ENCODE data around the gene SLC11A2.
"Not testable (repeated sequence)": the region's sequence is repeated elsewhere in the genome, so short reads cannot be mapped to it uniquely, and the experiment has no call there.

Gene SLC11A2

DNA sequence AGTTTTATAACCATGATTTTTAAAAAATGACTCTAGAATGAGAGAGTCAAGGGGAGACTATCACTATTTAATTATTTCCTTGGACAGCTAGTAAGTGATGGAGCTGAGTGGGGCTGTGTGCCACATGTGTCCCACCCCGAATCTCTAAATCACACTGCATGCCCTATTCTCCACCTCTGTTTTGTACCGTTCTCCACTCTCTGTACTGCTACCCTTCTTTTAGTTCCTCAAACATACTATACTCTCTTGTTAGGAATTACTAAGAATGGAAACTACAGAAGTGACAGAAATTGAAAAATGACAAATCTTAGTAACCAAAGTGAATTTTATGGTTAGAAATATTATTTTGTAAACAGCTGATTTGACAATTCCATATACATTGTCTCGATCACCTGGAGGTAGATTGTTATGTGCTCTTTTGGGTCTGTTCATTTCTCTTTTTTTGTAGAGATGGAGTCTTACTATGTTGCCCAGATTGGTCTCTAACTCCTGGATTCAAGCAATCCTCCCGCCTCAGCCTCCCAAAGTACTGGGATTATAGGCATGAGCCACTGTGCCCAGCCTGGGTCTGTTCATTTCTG is 35.9 kb downstream of the SLC11A2 start:
- no peak for DNase-seq (ENCODE audit: low read depth)

DNA sequence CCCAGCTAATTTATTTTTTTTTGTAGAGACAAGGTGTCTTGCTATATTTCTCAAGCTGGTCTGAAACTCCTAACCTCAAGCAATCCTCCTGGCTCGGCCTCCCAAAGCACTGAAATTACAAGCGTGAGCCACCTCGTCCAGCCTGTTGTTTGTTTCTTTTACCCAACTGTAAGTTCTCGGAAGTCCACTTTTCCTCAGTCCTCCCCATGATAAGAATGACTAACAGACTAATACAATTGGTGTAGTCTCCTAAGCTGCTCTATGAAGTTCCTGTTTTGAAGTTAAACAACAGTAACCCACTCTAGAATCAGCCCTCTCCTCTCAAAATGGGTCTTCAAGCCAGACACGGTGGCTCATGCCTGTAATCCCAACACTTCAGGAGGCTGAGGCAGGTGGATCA is 37.3 kb downstream of the SLC11A2 start:
- DNase-seq (ENCODE audit: low read depth) = no peak

DNA sequence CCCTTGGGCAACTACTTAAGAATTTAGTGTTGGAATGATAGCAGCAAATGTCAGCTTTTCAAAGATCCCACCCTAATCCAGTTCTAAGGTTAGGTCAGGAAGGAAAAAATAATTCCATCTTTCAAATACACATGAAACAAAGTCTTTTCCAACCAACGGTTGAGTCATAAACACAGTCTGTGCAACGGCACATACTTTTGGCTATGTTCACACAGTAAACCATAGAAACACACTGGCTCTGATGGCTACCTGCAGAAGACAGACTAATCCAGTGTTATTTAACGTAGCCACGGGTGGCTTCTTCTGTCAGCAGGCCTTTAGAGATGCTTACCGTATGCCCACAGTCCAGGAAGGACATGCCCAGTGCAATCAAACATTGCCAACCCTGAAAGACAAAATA is 38.1 kb downstream of the SLC11A2 start:
- DNase-seq (ENCODE audit: low read depth) = no peak

DNA sequence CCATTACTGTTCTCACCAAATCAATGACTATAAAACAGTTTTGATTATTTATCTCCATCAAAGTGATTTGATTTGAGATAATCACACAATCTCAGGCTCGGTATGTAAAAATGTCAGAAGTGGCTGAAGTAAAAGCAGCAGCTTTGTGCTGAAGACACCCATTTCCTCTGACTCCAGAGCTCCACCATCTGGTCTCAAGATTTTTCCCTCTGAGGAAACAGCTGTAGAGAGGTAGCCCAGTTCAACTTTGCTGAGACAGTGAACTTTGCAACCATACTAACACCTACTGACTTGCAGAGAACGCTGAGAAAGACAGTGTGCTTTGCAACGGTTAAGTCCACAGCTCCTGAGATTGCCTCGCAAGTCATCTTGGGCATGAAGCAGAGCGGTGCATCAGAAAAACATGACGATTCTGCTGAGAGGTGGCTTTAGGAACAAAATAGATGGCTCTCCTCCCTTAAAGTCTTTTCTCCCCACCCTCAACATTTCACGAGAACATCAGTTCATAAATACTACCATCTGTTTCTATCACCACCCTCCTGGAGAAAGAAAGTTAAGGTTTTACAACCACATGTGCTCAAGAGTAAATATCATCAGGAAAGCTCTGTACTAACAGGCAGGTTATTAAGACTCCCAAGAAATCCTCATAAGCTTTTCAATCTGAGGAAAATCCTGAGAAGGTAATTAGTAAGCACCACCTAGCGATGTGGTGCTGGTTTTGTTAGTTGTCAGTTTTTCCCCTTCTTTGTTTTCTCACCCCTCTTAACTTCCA is 39.0 kb downstream of the SLC11A2 start:
- no peak for DNase-seq (ENCODE audit: low read depth)

DNA sequence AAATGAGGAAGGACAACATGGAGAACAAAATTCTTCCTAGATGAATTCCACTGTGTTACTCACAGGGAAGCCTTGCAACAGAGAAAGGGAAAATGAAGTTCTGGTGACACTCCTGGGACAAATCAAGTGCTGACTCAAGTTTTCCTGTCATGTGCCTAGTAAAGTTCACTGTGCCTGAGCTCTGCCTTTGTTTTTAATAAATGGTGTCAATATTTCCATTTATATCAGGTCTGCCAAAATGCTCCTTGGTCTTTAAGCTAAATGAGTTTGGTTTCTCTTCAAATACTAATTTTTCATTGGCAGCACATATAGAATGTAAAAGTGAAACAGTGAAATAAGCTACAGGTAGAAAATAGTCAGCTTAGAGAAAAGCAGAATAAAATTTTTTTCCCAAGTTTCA is 40.9 kb downstream of the SLC11A2 start:
- no peak for DNase-seq (ENCODE audit: low read depth)

DNA sequence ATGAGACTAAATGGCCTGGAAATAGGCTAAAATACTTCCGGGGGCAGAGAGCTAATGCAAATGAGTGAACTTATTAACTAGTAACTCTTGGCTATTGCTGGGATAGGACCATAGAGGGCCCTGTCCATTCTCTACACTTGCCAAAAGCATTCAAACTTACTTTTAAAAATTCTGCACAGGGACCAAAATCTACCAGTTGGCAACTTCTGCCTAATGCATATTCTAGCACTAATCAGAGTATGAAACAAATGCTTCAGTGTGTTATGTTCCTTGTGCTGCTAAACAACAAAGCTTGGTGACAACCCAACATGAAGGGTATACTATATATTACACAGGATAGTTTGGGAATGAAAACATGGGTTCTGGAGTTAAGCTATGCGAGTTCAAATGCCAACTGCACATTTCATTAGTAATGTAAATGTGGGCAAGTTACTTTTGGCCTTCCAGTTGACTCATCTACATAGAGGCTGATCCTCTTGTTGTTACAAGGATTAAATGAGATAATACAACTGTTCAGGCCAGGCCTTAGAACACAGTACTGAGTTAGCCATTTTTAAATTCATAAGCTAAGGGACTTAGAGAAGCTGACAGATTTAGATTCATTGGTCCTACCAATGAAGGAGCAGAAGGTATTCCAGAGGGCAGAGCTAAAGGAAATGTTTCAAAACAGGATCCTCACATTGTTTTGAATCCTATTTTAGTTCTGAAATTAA is 41.4 kb downstream of the SLC11A2 start:
- no peak for DNase-seq (ENCODE audit: low read depth)

DNA sequence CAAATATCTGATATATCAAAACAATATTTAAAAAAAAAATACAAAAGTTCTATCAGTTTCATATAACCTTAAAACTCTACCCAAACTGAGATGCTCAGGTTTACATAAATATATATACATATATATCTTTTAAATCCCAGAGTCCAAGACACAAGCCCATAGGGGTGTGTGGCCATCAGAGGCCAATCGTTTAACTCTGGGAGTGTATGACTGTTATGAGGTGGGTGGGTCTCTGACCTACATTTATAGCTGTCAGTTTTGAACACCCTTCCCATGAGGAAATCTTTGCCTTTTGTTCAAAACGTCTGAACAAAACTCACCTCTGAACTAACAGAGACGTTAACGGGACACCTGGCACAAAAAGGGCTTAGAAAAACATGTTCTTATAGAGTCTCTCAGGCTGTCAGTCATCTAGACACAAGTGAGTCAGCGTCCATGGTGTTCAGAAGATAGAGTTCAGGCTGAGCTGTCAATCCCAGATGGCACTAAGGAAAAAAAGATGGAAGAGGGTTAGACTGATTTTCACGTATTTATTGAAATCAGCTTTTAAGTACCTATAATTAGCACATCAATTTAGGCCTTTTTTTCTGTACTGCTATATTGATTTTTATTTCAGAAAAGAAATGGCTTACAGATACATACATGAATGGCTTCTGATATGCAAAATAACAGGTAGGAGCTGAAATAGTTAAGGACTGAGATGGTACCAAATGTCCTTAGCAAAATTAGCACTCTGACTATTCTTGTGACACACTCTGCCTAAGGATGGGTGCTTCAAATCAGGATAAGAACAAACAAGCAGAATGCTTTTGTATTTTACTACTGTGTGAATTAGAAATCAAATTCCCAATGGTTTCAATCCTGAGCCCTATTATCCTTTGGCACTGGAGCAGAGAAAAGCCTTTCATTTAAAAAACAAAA is 44.6 kb downstream of the SLC11A2 start:
- no peak for DNase-seq (ENCODE audit: low read depth)

DNA sequence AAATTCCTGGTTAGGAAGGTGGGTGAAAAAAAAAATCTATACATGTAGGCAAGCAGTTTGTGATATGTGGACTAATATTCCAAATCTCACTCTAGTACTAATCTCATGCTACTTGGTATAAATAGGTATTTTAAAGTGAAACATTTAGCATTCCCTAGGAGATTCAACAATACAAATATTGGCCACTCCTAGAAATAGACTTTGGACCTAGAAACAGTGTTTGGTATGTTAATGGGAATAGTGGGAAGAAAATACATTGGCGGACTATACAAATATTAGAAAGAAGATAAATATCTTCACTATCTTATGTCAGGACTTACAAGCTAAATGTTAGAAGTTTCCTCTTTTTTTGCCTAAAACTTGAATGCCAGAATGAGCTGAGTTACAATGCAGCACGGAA is 45.6 kb downstream of the SLC11A2 start:
- DNase-seq (ENCODE audit: low read depth) = no peak

DNA sequence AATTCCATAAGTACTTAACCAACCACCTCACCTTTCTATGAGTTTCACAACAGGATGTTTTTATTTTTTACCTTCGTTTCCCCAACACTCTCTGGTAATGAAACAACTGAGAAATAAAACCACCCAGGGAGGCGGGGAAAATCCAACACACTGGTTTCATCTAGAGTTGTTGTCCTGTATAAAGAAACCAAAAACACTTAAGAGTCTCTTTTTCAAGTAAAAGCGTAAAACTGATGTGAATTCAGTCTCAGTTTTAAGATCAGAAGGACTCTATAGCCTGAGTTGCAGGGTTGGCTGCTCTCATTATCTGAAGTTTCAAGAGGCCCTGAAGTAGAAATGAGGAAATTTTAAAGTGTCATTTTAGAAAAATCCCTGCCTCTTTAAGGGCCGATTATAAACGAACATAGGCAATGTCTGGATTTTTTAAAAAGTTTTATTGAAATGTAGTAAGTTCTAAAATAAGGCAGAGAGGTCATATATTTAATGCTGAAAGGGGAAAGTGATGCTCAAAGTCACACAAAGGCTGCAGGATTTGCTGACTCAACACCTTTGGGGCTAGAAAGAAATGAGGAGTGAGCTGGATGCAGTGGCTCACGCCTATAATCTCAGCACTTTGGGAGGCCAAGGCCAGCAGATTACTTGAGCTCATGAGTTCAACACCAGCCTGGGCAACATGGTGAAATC is 46.7 kb downstream of the SLC11A2 start:
- DNase-seq (ENCODE audit: low read depth) = no peak

DNA sequence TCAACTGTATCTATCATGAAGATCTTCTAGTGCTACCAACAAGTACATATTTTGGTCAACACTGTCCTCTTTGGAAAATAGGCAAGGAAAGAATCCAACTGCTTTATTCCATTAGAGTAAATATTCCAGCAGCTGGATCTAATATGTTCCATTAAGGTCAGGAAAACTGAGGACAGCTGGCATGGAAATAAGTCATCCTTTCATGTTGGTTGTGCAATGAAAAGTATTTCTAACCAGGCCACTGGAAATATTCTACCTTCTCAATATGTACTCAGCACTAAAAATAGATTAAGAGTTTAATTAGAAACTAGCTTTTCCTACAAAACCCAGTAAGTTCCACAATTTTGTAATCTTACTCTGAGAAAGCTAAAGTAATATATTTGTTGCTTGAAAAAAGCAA is 54.2 kb downstream of the SLC11A2 start:
- DNase-seq (ENCODE audit: low read depth) = no peak

DNA sequence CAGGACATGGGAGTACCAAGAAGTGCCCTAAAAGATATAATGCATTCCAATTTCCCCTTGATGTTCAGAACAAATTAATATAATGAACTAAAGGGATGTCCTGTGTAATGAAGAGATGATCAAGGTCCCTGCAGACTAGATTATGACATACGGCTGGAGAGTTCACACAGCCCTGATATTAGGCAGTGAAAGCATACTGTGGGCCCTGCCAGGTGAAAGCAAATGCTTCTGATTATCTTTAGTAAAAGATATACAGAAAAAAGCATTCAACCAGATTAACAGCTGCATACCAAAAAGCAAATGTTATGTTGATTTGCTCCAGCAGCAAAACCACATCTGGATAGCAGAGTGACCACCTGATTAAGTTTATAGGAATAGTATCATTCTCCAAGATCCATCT is 61.8 kb downstream of the SLC11A2 start:
- DNase-seq (ENCODE audit: low read depth) = no peak

DNA sequence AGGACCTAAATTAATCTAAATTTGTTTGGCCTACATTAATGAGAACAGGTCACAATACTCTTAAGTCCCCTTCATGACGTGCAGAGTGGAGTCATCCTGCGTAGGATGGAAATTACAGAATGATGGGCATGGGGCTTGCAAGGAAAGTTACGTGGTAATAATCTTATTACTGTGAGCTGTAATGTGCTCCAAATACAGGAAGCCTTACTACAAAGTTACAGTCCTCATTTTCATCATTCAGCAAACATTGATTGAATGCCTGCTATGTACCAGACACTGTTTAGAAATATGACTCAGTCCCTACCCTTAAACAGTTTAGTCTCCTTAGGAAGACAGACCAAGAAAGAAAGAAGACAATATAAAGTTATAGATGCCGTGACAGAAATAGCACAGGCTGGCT is 64.5 kb downstream of the SLC11A2 start:
- no peak for DNase-seq (ENCODE audit: low read depth)

DNA sequence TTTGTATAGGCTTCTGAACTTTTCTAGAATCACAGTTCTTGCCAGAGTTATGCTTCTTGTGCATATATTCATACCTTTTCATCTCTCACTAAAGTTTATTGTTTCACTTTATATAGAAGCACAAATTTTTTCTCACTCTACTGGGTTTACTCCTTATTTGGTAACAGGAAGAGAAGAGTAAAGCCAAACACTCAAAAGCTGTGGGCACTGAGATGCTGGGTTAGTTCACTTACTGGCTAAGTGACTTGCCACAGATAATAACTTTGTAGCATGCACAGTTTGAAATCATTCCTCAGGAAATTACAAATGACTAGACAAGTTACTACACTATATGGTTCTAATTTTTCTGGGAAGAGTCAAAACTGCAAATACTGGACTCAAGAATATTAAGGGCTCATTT is 66.1 kb downstream of the SLC11A2 start:
- no peak for DNase-seq (ENCODE audit: low read depth)

DNA sequence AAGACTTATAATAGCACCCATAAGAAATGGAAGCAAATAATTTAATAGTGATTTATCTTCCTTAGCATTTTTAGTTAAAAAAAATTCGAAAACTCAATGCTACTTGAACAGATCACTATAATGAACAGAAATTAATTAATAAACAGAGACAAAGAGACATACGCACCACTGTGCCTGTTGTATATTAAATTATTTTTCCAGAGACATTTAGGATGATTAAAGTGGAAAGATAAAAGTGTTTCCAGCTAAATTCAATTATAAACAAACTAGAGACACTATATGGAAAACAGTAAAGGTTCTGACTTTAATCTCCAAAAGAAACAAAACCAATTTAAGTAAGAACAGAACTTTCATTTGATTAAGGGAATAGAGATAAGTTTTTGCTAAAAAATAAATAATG is 70.5 kb downstream of the SLC11A2 start:
- DNase-seq (ENCODE audit: low read depth) = no peak

DNA sequence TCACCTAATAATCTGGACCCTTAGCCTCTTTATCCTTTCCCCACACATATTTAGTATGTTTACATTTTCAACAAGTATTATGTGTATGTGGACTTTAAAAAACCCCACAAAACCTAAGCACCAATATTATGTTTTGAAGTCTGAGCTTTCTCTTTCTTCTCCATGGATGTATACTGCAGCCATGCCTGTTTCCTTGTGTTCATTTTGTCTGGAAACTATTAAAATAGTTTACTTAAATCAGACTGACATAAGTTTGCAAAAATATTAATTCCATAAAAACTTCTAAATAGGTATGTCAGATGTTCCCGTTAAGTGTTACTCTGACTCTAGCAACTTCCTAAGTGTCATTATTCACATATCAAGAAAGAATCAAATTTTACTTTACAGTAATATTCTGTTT is 70.9 kb downstream of the SLC11A2 start:
- no peak for DNase-seq (ENCODE audit: low read depth)

DNA sequence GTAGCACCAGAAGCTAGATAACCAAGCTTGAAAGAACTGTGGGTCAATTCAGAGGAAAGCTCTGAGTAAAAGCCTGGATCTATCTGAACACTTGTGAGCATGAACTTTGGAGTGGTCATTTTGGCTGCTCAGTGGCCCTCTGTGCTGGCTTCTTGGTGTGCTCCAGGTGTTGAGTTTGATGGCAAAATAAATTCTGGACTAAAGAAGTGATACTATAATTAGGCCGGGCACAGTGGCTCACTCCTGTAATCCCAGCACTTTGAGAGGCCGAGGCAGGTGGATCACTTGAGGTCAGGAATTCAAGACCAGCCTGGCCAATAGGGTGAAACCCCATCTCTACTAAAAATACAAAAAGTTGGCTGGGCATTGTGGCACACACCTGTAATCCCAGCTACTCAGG is 71.4 kb downstream of the SLC11A2 start:
- not testable (repeated sequence) for DNase-seq (ENCODE audit: low read depth)

DNA sequence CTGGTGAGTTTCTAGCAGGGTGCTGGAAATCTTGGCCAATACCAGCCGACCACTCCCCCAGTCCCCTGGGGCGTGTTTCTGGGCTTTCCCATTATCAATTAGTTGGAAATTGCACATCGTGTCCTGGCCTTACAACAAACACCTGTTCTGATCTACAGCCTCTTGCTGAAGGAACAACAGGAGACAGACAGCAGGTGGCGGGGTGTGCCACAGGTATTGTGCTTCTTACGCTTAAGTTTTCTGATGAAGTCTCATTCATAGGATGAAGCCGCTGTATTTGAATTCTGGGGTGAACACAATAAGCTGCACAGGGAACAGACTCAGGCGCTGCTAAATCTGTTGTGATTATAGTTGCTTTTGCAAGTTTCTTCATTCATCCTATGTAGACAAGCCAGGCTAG is 73.1 kb downstream of the SLC11A2 start:
- no peak for DNase-seq (ENCODE audit: low read depth)

DNA sequence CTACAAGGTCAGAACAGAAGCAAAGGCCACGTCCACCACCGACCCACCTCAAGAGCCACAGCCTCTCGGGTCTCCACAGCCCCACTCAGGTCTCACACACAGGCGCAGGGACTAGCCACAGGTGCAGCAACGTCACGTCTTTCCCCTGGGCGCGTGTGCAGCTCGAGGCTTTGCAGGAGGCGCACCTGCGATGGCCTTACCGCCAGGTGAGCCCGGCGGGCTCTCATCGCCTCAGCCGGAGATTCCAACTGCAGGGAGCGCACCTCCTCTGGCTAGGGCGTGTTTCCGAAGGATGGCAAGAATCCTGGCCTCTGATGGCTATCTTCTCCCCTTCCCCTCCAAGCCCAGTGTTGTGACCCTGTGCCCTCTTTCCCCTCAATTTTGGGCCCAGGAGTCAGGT is 73.7 kb downstream of the SLC11A2 start, which contains the start of gene HIGD1C:
Gene HIGD1C, plus strand, starts transcription at position 35 of the 400 bp plus-strand sequence. CDS start 1,455 bp downstream, outside the sequence.
- no peak for DNase-seq (ENCODE audit: low read depth)

DNA sequence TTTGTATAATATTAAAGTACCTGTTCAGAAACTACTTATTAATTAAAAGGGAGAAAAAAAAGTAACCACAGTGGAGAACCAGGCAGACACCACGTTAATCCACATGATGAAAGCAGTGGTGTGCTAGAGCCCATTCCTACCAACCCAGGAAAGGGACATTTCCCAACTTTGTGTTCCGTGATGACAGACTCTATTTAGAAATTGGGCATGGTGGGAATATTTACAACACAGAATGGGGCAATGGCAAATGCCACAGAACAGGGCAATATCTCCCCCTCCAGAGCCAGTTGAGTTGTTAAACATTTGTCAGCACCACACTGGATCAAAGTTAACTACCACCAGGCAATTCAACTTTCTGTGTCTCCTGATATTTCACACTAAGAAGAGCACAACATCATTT is 75.1 kb downstream of the SLC11A2 start:
- DNase-seq (ENCODE audit: low read depth) = no peak

DNA sequence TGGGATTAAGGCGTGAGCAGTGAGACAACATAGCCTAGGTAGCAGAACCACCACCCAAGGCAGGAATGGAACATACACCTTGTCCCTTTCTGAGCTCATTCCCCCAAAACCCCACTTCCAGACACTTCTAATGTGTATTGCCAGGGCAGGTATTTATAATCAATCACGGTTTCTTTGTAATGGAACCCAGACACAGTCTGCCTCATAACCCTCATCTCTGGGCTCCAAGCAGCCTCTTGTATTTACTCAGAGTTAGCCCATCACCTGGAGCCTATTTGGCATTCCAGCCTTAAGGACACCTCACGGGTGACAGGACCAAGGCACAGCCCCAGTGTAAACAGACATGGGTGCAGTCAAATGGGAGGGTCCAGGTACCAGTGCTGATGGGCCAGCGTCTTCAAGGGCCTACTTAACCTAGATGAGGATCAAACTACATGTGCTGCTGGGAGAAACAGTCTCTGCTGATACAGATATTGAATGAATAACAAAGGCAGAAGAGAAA is 76.3 kb downstream of the SLC11A2 start:
- DNase-seq (ENCODE audit: low read depth) = no peak

DNA sequence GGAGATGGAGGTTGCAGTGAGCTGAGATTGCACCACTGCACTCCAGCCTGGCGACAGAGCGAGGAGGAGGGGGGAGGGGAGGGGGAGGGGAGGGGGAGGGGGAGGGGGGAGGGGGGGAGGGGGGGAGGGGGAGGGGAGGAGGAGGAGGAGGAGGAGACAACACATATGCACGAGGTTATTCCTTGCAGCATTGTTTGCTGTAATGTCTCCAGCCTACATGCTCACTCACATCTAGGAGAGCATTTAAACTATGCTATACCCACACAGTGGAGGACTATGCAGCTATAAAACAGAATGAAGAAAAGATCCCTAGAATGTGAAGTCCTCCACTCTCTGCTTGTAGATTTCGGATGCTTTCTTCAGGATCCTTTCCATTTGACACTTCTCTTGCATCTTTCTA is 77.4 kb downstream of the SLC11A2 start:
- DNase-seq (ENCODE audit: low read depth) = no peak
